Left forelimb (tissue), 1 donor: ENCODE results near the gene TWIST2.

Source experiments
- DNase-seq: peaks from one replicate; pipeline ENCODE4 v3.0.0-alpha.2; 2018; ENCODE audit warnings: low spot score

The TWIST2 gene

GRCh38 chr2:238939521-238940403 is 91.9 kb downstream of the TWIST2 start:
- DNase-seq, result peak; percentile 46

GRCh38 chr2:238940806-238941205 is 92.9 kb downstream of the TWIST2 start:
- no peak for DNase-seq

- DNase-seq, result peak; percentile 26
These were observed 93.4 kb downstream of the TWIST2 start for GRCh38 chr2:238941262-238941792.

- peak; percentile 41 for DNase-seq
These were observed 94.3 kb downstream of the TWIST2 start for GRCh38 chr2:238942080-238942725.

GRCh38 chr2:238942726-238943300 is 94.9 kb downstream of the TWIST2 start:
- DNase-seq, result no peak

GRCh38 chr2:238943338-238944067 is 95.6 kb downstream of the TWIST2 start:
- peak; percentile 40 for DNase-seq

GRCh38 chr2:238945433-238946150 is 97.7 kb downstream of the TWIST2 start:
- DNase-seq, result peak; percentile 57

- peak; percentile 53 for DNase-seq
These were observed 98.7 kb downstream of the TWIST2 start for GRCh38 chr2:238946318-238947242.

GRCh38 chr2:238947243-238947760 is 99.4 kb downstream of the TWIST2 start:
- no peak for DNase-seq

GRCh38 chr2:238947920-238948710 is 100.2 kb downstream of the TWIST2 start:
- DNase-seq, result peak; percentile 64

- peak; percentile 44 for DNase-seq
These were observed 101.1 kb downstream of the TWIST2 start for GRCh38 chr2:238948765-238949641.

- peak; percentile 37 for DNase-seq
These were observed 101.9 kb downstream of the TWIST2 start for GRCh38 chr2:238949710-238950345.

- peak; percentile 49 for DNase-seq
These were observed 102.7 kb downstream of the TWIST2 start for GRCh38 chr2:238950551-238950950.

- DNase-seq, result no peak
These were observed 104.5 kb downstream of the TWIST2 start for GRCh38 chr2:238952261-238952919.

- DNase-seq, result no peak
These were observed 107.1 kb downstream of the TWIST2 start for GRCh38 chr2:238954841-238955591.
